Measurements from ENCODE around the gene ARVCF.

The ARVCF gene

GRCh38 chr22:20026996-20027601, 10.5 kb upstream of the ARVCF start:
- DNase-seq (ENCODE audit: insufficient read length, low spot score) (no peak), FAIRE-seq (no peak)
- TF ChIP-seq TAF1 (IDR thresholded peaks at IDR 0.05; ENCODE audit: low read depth, low read length): no peak
- TF ChIP-seq PAX5 (IDR thresholded peaks at IDR 0.05; ENCODE audit: insufficient read depth, low read length, severe bottlenecking): no peak
- TF ChIP-seq POLR2AphosphoS5 (IDR thresholded peaks at IDR 0.05; ENCODE audit: low read depth, low read length): no peak
- no peak for TF ChIP-seq POLR2A (IDR thresholded peaks at IDR 0.05; ENCODE audit: low read depth, low read length)
- TF ChIP-seq POU2F2 (IDR thresholded peaks at IDR 0.05; ENCODE audit: low read depth, low read length): no peak
- TF ChIP-seq SPI1 (IDR thresholded peaks at IDR 0.05; ENCODE audit: low read depth, low read length): no peak

DNA sequence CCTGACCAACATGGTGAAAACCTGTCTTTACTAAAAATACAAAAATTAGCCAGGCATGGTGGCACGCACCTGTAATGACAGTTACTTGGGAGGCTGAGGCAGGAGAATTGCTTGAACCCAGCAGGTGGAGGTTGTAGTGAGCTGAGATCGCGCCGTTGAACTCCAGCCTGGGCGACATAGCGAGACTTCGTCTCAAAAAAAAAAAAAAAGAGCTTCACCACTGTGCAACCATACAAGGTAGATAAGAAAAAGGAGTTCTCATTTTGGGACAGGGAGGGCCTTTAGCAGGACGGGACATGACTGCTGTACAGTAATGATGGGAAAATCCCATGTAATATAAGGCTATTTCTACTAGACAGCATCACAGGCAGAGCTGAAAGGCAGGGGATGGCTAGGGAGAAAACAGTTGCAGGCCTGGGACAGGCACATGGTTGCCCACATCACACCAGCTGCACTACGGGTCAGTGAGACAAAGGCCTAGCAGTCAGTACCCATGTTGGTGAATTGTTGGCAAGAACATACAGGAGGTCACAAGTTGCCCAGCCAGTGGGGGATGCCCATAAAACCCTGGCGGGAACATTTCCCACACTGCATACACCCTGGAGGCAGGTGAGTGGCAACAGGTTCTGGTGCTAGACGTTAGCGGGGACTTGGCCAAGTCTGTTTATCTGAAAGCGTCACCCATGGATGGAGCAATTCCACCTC, 9.7 kb upstream of the ARVCF start:
- FAIRE-seq (no peak), DNase-seq (ENCODE audit: insufficient read length, low spot score) (no peak)
- TF ChIP-seq POU2F2 (IDR thresholded peaks at IDR 0.05; ENCODE audit: low read depth, low read length) (no peak), POLR2A (IDR thresholded peaks at IDR 0.05; ENCODE audit: low read depth, low read length) (no peak), PAX5 (IDR thresholded peaks at IDR 0.05; ENCODE audit: insufficient read depth, low read length, severe bottlenecking) (no peak), POLR2AphosphoS5 (IDR thresholded peaks at IDR 0.05; ENCODE audit: low read depth, low read length) (no peak), TAF1 (IDR thresholded peaks at IDR 0.05; ENCODE audit: low read depth, low read length) (no peak), SPI1 (IDR thresholded peaks at IDR 0.05; ENCODE audit: low read depth, low read length) (no peak)

- no peak for DNase-seq (ENCODE audit: insufficient read length, low spot score)
- no peak for FAIRE-seq
- TF ChIP-seq POU2F2 (IDR thresholded peaks at IDR 0.05; ENCODE audit: low read depth, low read length) (no peak), POLR2AphosphoS5 (IDR thresholded peaks at IDR 0.05; ENCODE audit: low read depth, low read length) (no peak), POLR2A (IDR thresholded peaks at IDR 0.05; ENCODE audit: low read depth, low read length) (no peak)
Measured at GRCh38 chr22:20025401-20026203, 9.0 kb upstream of the ARVCF start.

GRCh38 chr22:20024650-20025397, 8.2 kb upstream of the ARVCF start:
- DNase-seq (ENCODE audit: insufficient read length, low spot score): no peak
- TF ChIP-seq POU2F2 (IDR thresholded peaks at IDR 0.05; ENCODE audit: low read depth, low read length): no peak
- no peak for TF ChIP-seq SPI1 (IDR thresholded peaks at IDR 0.05; ENCODE audit: low read depth, low read length)
- TF ChIP-seq POLR2AphosphoS5 (IDR thresholded peaks at IDR 0.05; ENCODE audit: low read depth, low read length): no peak
- TF ChIP-seq TAF1 (IDR thresholded peaks at IDR 0.05; ENCODE audit: low read depth, low read length): no peak
- no peak for TF ChIP-seq PAX5 (IDR thresholded peaks at IDR 0.05; ENCODE audit: insufficient read depth, low read length, severe bottlenecking)
- TF ChIP-seq POLR2A (IDR thresholded peaks at IDR 0.05; ENCODE audit: low read depth, low read length): no peak
- no peak for FAIRE-seq

DNA sequence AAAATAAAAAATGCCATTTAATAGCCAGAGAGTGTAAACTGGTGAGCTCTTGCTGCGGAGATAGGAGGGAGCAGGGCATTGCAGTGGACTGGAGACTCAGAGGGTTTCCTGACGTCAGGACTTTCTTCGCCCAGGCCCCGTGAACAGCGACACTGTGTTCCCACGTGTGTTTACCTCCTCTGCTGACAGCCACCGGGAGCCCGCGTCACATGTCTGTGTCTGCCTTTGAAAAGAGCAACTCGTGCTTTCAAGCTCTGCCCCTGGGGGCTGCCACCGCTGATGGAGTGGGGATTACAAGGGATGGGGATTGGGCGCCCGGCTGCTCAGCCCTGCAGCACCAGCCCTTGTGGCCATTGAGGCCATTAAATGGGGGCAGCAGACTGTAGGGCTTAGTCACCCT, 7.6 kb upstream of the ARVCF start:
- no peak for TF ChIP-seq POU2F2 (IDR thresholded peaks at IDR 0.05; ENCODE audit: low read depth, low read length)
- TF ChIP-seq TAF1 (IDR thresholded peaks at IDR 0.05; ENCODE audit: low read depth, low read length): no peak
- no peak for TF ChIP-seq POLR2A (IDR thresholded peaks at IDR 0.05; ENCODE audit: low read depth, low read length)
- TF ChIP-seq PAX5 (IDR thresholded peaks at IDR 0.05; ENCODE audit: insufficient read depth, low read length, severe bottlenecking): no peak
- TF ChIP-seq SPI1 (IDR thresholded peaks at IDR 0.05; ENCODE audit: low read depth, low read length): no peak
- no peak for TF ChIP-seq POLR2AphosphoS5 (IDR thresholded peaks at IDR 0.05; ENCODE audit: low read depth, low read length)
- FAIRE-seq: no peak
- no peak for DNase-seq (ENCODE audit: insufficient read length, low spot score)

DNA sequence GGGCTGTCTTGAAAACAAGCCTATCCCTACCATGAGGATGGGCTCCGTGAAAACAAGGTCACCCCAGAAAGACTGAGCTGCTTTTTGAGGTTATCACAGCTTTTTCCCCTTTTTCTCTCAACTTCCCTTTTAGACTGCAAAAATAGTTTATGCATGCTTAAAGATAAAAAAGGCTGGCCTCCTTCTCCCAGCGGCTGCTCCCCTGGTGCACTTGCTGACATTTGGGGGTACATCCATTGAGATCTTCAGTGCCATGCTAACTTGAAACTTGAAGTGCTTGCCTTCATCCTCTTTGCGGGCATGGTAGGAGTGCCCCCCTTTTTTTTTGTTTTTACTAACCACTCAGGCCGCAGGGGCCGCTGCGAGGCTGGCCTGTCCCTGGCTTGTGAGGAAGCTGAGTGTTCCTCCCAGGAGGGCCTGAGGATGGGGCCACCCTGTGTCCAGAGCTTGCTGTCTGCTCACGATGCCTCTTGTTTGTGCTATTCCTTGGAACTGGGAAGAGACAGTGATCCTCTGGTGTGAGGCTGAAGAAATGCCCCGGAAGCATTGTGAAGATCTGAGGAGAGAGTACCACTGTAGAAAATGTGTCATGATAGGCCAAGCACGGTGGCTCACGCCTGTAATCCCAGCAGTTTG, 6.5 kb upstream of the ARVCF start:
- no peak for TF ChIP-seq SPI1 (IDR thresholded peaks at IDR 0.05; ENCODE audit: low read depth, low read length)
- TF ChIP-seq POU2F2 (IDR thresholded peaks at IDR 0.05; ENCODE audit: low read depth, low read length): no peak
- no peak for TF ChIP-seq TAF1 (IDR thresholded peaks at IDR 0.05; ENCODE audit: low read depth, low read length)
- TF ChIP-seq POLR2AphosphoS5 (IDR thresholded peaks at IDR 0.05; ENCODE audit: low read depth, low read length): no peak
- no peak for TF ChIP-seq PAX5 (IDR thresholded peaks at IDR 0.05; ENCODE audit: insufficient read depth, low read length, severe bottlenecking)
- TF ChIP-seq POLR2A (IDR thresholded peaks at IDR 0.05; ENCODE audit: low read depth, low read length): no peak
- no peak for DNase-seq (ENCODE audit: insufficient read length, low spot score)
- FAIRE-seq: no peak

GRCh38 chr22:20022231-20022977, 5.8 kb upstream of the ARVCF start:
- FAIRE-seq: no peak
- TF ChIP-seq SPI1 (IDR thresholded peaks at IDR 0.05; ENCODE audit: low read depth, low read length): no peak
- no peak for TF ChIP-seq POU2F2 (IDR thresholded peaks at IDR 0.05; ENCODE audit: low read depth, low read length)
- no peak for TF ChIP-seq POLR2A (IDR thresholded peaks at IDR 0.05; ENCODE audit: low read depth, low read length)
- TF ChIP-seq PAX5 (IDR thresholded peaks at IDR 0.05; ENCODE audit: insufficient read depth, low read length, severe bottlenecking): no peak
- TF ChIP-seq POLR2AphosphoS5 (IDR thresholded peaks at IDR 0.05; ENCODE audit: low read depth, low read length): no peak
- TF ChIP-seq TAF1 (IDR thresholded peaks at IDR 0.05; ENCODE audit: low read depth, low read length): no peak
- no peak for DNase-seq (ENCODE audit: insufficient read length, low spot score)
